ENCODE data around the gene PKDCC. TPM values are rescaled to one million over a fixed set of nuclear protein-coding genes. Genes with fewer than 3 reads are reported as not detected.

PKDCC gene
- total and polyA plus RNA-seq, 10 of the 15 experiments (the other 5 are each of a cell fraction or from before 2014, with no cell fraction given): 0.13 to 10.2 (median 2.3) TPM

- ChIA-PET SMC1A (ENCODE audit: uncharacterized antibody, unreplicated experiment) (no interaction called here), CTCF (no interaction called here), RAD21 (ENCODE audit: unreplicated experiment) (no interaction called here), POLR2A (no interaction called here)
- TF ChIP-seq SREBF2 (IDR thresholded peaks at IDR 0.05; ENCODE audit: low read length) (no peak), BACH1 (IDR thresholded peaks at IDR 0.05; ENCODE audit: borderline replicate concordance) (no peak), CBX5 (IDR thresholded peaks at IDR 0.05; ENCODE audit: low read depth) (no peak), ZBTB40 (IDR thresholded peaks at IDR 0.05; ENCODE audit: borderline replicate concordance) (no peak), ASH2L (IDR thresholded peaks at IDR 0.05; ENCODE audit: borderline replicate concordance, low read depth) (no peak), TBL1XR1 (IDR thresholded peaks at IDR 0.05; ENCODE audit: low read depth, low read length) (no peak), SIX5 (IDR thresholded peaks at IDR 0.05; ENCODE audit: low read depth, low read length, severe bottlenecking) (no peak), SPI1 (IDR thresholded peaks at IDR 0.05; ENCODE audit: borderline replicate concordance, insufficient read depth, low read depth, low read length) (no peak), SREBF1 (IDR thresholded peaks at IDR 0.05; ENCODE audit: low read length) (no peak), KAT2A (conservative IDR thresholded peaks at IDR 0.05; ENCODE audit: control insufficient read depth, low read depth, low read length) (no peak), RELA (IDR thresholded peaks at IDR 0.05; ENCODE audit: borderline replicate concordance, partially characterized antibody) (no peak), ZNF687 (IDR thresholded peaks at IDR 0.05) (no peak), SMAD1 (IDR thresholded peaks at IDR 0.05; ENCODE audit: low read depth, partially characterized antibody) (no peak)
- Histone ChIP-seq H3K4me1 (ENCODE audit: control insufficient read depth, insufficient read depth, low read length) (no peaks in the 10 kb centered on the region), H2AFZ (ENCODE audit: control insufficient read depth, low read depth, low read length) (no peak overlapping the region), H3K9me3 (replicated peaks; ENCODE audit: control insufficient read depth, insufficient read depth, low read length) (no peaks in the 10 kb centered on the region), H3K4me3 (no peak overlapping the region), H4K20me1 (ENCODE audit: control insufficient read depth, insufficient read depth) (no peaks in the 10 kb centered on the region), H3K9ac (ENCODE audit: control insufficient read depth, insufficient read depth, low read length) (no peak overlapping the region), H3K36me3 (ENCODE audit: control insufficient read depth in 2 of 2, insufficient read depth in 2 of 2, low read length in 1 of 2) (no peaks in the 10 kb centered on the region), H3K4me2 (ENCODE audit: control insufficient read depth, insufficient read depth) (no peak overlapping the region), H3K79me2 (ENCODE audit: control insufficient read depth, insufficient read depth, low read length) (no peaks in the 10 kb centered on the region), H3K27ac (ENCODE audit: control insufficient read depth, insufficient read depth) (no peak overlapping the region), H3K27me3 (replicated peaks in 1 of 2; ENCODE audit: control insufficient read depth in 2 of 2, insufficient read depth in 2 of 2, low read length in 1 of 2) (peaks cover 0 to 2% of the 10 kb centered on the region in 2 experiments; a peak in 2 of 4 replicates)
- ATAC-seq: no peak
- 75% methylated on average over 8 of the region's 8 CpGs for WGBS (ENCODE audit: insufficient coverage, insufficient replicate concordance, low lambda C conversion rate, missing lambda C conversion rate)
- FAIRE-seq: no peak
- intact Hi-C loops (cut with micrococcal nuclease; ENCODE audit: unreplicated experiment): no loop called here
- in situ Hi-C loops (cut with MboI): no loop called here
- BruUV-seq (replicated peaks): no TSS peak
- no peak for DNase-seq (ENCODE audit: low read depth, low spot score)
Observed at GRCh38 chr2:42064417-42064942, 16.7 kb downstream of the PKDCC start.
